H1 (cell line): ENCODE measurements around the gene FMN2. TPM values are rescaled to one million over a fixed set of nuclear protein-coding genes. Genes with fewer than 3 reads are reported as not detected.

Experiments
- CTCF ChIA-PET: fragments of 300-600 bp; sonication (Branson Sonifier 250); formaldehyde crosslinking; loops from one replicate; lab custom pipeline; 2021; ENCODE audit not compliant: partially characterized antibody; lab: Charles Lee
- POLR2A ChIA-PET: fragments of 300-600 bp; sonication (Branson Sonifier 250); formaldehyde crosslinking; loops from one replicate; lab custom pipeline; 2021; ENCODE audit warnings: inconsistent platforms; ENCODE audit not compliant: partially characterized antibody; lab: Charles Lee
- DNase-seq, 2 experiments: peaks; one replicate each; pipeline versions ENCODE4 v3.0.0 to v3.0.0-alpha.2; 2010 to 2022; ENCODE audit warnings: low spot score in 2 of 2, low read depth in 1 of 2, mixed read lengths in 1 of 2
- FAIRE-seq: peaks from 2 replicates; lab custom pipeline; 2011; peaks lifted over from hg19 to GRCh38; lab: Jason Lieb, UNC
- H2AFZ ChIP-seq: 2 replicates; pipeline ENCODE4 v1.8.1; 2012; ENCODE audit warnings: low read length, inconsistent platforms
- H2AK5ac ChIP-seq: 2 replicates; pipeline ENCODE4 v1.6.1; 2013; ENCODE audit warnings: low read depth, low read length
- H2BK120ac ChIP-seq: replicated peaks from 2 replicates; pipeline ENCODE3; 2013; ENCODE audit warnings: low read depth, low read length, inconsistent platforms
- H2BK12ac ChIP-seq: 2 replicates; pipeline ENCODE4 v1.6.1; 2013; ENCODE audit warnings: low read depth, low read length
- H2BK15ac ChIP-seq: 2 replicates; pipeline ENCODE4 v1.6.1; 2013; ENCODE audit warnings: low read length
- H2BK20ac ChIP-seq: 2 replicates; pipeline ENCODE4 v1.6.1; 2013; ENCODE audit warnings: low read length
- H2BK5ac ChIP-seq: 2 replicates; pipeline ENCODE4 v1.6.1; 2013; ENCODE audit warnings: low read depth, low read length
- H3K14ac ChIP-seq: 2 replicates; pipeline ENCODE4 v1.6.1; 2013; ENCODE audit warnings: inconsistent platforms; ENCODE audit not compliant: insufficient read length
- H3K18ac ChIP-seq: 2 replicates; pipeline ENCODE4 v1.6.1; 2013; ENCODE audit warnings: low read length; ENCODE audit errors: extremely low read depth
- H3K23ac ChIP-seq: 2 replicates; pipeline ENCODE4 v1.6.1; 2013; ENCODE audit warnings: inconsistent platforms; ENCODE audit not compliant: insufficient read length
- H3K23me2 ChIP-seq: 2 replicates; pipeline ENCODE4 v1.6.1; 2013; ENCODE audit warnings: low read depth, low read length
- H3K27ac ChIP-seq: 2 replicates; pipeline ENCODE4 v1.6.1; 2011; ENCODE audit warnings: low read depth, low read length, inconsistent platforms
- H3K27me3 ChIP-seq, 4 experiments: replicated peaks in 1 of 4; 1 replicate in 1 of 4; 2 replicates in 3 of 4; pipeline versions ENCODE4 v1.6.1 to v1.8.1; 2011 to 2013; ENCODE audit warnings: low read length in 3 of 4, mild to moderate bottlenecking in 3 of 4, inconsistent platforms in 2 of 4, mixed read lengths in 2 of 4, moderate library complexity in 1 of 4; ENCODE audit not compliant: control insufficient read depth in 3 of 4, insufficient read depth in 3 of 4; ENCODE audit errors: extremely low read depth in 1 of 4
- H3K36me3 ChIP-seq, 4 experiments: 2 replicates each; pipeline versions ENCODE4 v1.6.1 to v1.8.1; 2011 to 2013; ENCODE audit warnings: mild to moderate bottlenecking in 4 of 4, low read length in 3 of 4, moderate library complexity in 2 of 4, control low read depth in 1 of 4, inconsistent platforms in 1 of 4; ENCODE audit not compliant: insufficient read depth in 4 of 4, control insufficient read depth in 2 of 4
- H3K4ac ChIP-seq: replicated peaks from 2 replicates; pipeline ENCODE3; 2013; ENCODE audit warnings: low read length, low read depth, mixed read lengths, inconsistent platforms; ENCODE audit not compliant: insufficient read length
- H3K4me1 ChIP-seq, 4 experiments: replicated peaks in 1 of 4; 1 replicate in 1 of 4; 2 replicates in 3 of 4; pipeline versions ENCODE4 v1.6.1 to v1.8.1; 2011 to 2013; ENCODE audit warnings: low read length in 3 of 4, inconsistent platforms in 2 of 4, mixed read lengths in 1 of 4; ENCODE audit not compliant: insufficient read depth in 4 of 4, control insufficient read depth in 3 of 4
- H3K4me2 ChIP-seq, 2 experiments: 2 replicates each; pipeline versions ENCODE4 v1.6.1 to v1.8.1; 2011 to 2013; ENCODE audit warnings: low read depth in 2 of 2, low read length in 2 of 2, control low read depth in 1 of 2, inconsistent platforms in 1 of 2, mild to moderate bottlenecking in 1 of 2; ENCODE audit not compliant: insufficient read depth in 1 of 2
- H3K4me3 ChIP-seq, 4 experiments: fragments of 200-600, 300-600 bp in 1 of 4; sonication (generic), shearing (Covaris generic), sonication (Bioruptor Twin) in 1 of 4; 2 replicates each; pipeline versions ENCODE4 v1.5.1 to v1.8.1; 2011 to 2016; ENCODE audit warnings: low read length in 4 of 4, low read depth in 3 of 4, control low read depth in 2 of 4, inconsistent platforms in 2 of 4, mild to moderate bottlenecking in 2 of 4, mixed read lengths in 1 of 4, moderate library complexity in 1 of 4; ENCODE audit not compliant: insufficient read depth in 2 of 4; ENCODE audit errors: extremely low read depth in 1 of 4
- H3K56ac ChIP-seq: replicated peaks from 2 replicates; pipeline ENCODE3; 2013; ENCODE audit warnings: low read depth, mild to moderate bottlenecking, mixed read lengths, low read length, inconsistent platforms; ENCODE audit not compliant: insufficient read length
- H3K79me1 ChIP-seq: 2 replicates; pipeline ENCODE4 v1.6.1; 2013; ENCODE audit warnings: low read depth, low read length, control low read depth
- H3K79me2 ChIP-seq, 2 experiments: 2 replicates each; pipeline versions ENCODE4 v1.6.1 to v1.8.1; 2012 to 2013; ENCODE audit warnings: low read length in 2 of 2, mild to moderate bottlenecking in 2 of 2, inconsistent platforms in 1 of 2; ENCODE audit not compliant: insufficient read depth in 2 of 2, control insufficient read depth in 1 of 2
- H3K9ac ChIP-seq, 4 experiments: replicated peaks in 1 of 4; 1 replicate in 1 of 4; 2 replicates in 3 of 4; pipeline versions ENCODE4 v1.6.1 to v1.8.1; 2011 to 2013; ENCODE audit warnings: low read depth in 3 of 4, low read length in 3 of 4, control low read depth in 2 of 4, mild to moderate bottlenecking in 2 of 4, moderate library complexity in 2 of 4, inconsistent platforms in 1 of 4; ENCODE audit errors: extremely low read depth in 1 of 4
- H3K9me3 ChIP-seq, 2 experiments: 2 replicates each; pipeline versions ENCODE4 v1.6.1 to v1.8.1; 2012 to 2013; ENCODE audit warnings: mild to moderate bottlenecking in 2 of 2, moderate library complexity in 2 of 2, control low read depth in 1 of 2, inconsistent platforms in 1 of 2, low read depth in 1 of 2, low read length in 1 of 2, mixed read lengths in 1 of 2; ENCODE audit not compliant: insufficient read depth in 2 of 2
- H4K20me1 ChIP-seq, 2 experiments: replicated peaks in 1 of 2; 2 replicates each; pipeline versions ENCODE3 to v1.8.1; 2011 to 2013; ENCODE audit warnings: inconsistent platforms in 2 of 2, low read length in 2 of 2, mild to moderate bottlenecking in 1 of 2; ENCODE audit not compliant: insufficient read depth in 2 of 2, control insufficient read depth in 1 of 2
- H4K5ac ChIP-seq: 2 replicates; pipeline ENCODE4 v1.6.1; 2013; ENCODE audit warnings: low read length, low read depth, mixed read lengths, inconsistent platforms; ENCODE audit not compliant: insufficient read length
- H4K8ac ChIP-seq: 2 replicates; pipeline ENCODE4 v1.8.0; 2013; ENCODE audit warnings: mild to moderate bottlenecking, moderate library complexity, low read length, inconsistent platforms; ENCODE audit not compliant: insufficient read depth; ENCODE audit errors: extremely low read depth
- H4K91ac ChIP-seq: replicated peaks from 2 replicates; pipeline ENCODE3; 2013; ENCODE audit warnings: low read length, mixed read lengths, inconsistent platforms; ENCODE audit not compliant: insufficient read length
- POLR2A ChIP-seq, 2 experiments: IDR thresholded peaks; 1 replicate in 1 of 2; 2 replicates in 1 of 2; pipeline ENCODE4 v1.6.1; 2011; ENCODE audit warnings: low read depth in 2 of 2, low read length in 2 of 2, mild to moderate bottlenecking in 2 of 2; ENCODE audit errors: control extremely low read depth in 1 of 2
- RFX5 ChIP-seq: IDR thresholded peaks from 2 replicates; pipeline ENCODE4 v1.6.1; 2011; ENCODE audit warnings: low read depth, low read length, improper control_type of control experiment, borderline replicate concordance
- WGBS, 2 experiments: shearing (Covaris generic) in 1 of 2; methylation state at CpG; one replicate each; pipeline versions ENCODE4 v1.1.6 to v1.1.7; 2013 to 2015; ENCODE audit warnings: low lambda C conversion rate in 2 of 2, mixed read lengths in 2 of 2, inconsistent platforms in 1 of 2, low coverage in 1 of 2, missing lambda C conversion rate in 1 of 2; ENCODE audit not compliant: insufficient replicate concordance in 2 of 2, insufficient coverage in 1 of 2, insufficient read length in 1 of 2; ENCODE audit errors: extremely low coverage in 1 of 2, missing lambda C conversion rate in 1 of 2; 5-methylcytosine and 5-hydroxymethylcytosine counted together
- polyA plus RNA-seq, 7 experiments: library from polyadenylated mRNA; depleted of rRNA in 3 of 7; stranded (reverse) in 5 of 7; unstranded in 2 of 7; fragments of >200 nt in 5 of 7; fragments of 200-250 nt in 2 of 7; gene quantifications; 1 replicate in 5 of 7; 2 replicates in 1 of 7; 4 replicates in 1 of 7; pipeline versions ENCODE4 v1.2.1 to v1.2.3, GENCODE V29; 2011 to 2013; ENCODE audit warnings: missing spikeins in 2 of 7, mixed read lengths in 2 of 7
- total RNA-seq: library from RNA; stranded (reverse); fragmentation: NEBNext Ultra II Directional; extraction: Animal tissue kit (Norgen Biotek cat#: 25700); gene quantifications from 2 replicates; pipeline ENCODE4 v1.2.1, GENCODE V29; 2021
- TF ChIP-seq, protein P1 (sequence below): IDR thresholded peaks from 2 replicates; pipeline ENCODE4 v1.6.1; 2011; ENCODE audit warnings: low read length, improper control_type of control experiment

The FMN2 gene
- total and polyA plus RNA-seq, 2 of the 8 experiments (the other 6 are each of a cell fraction or from before 2014, with no cell fraction given) = 0.83 to 2.0 TPM

DNA sequence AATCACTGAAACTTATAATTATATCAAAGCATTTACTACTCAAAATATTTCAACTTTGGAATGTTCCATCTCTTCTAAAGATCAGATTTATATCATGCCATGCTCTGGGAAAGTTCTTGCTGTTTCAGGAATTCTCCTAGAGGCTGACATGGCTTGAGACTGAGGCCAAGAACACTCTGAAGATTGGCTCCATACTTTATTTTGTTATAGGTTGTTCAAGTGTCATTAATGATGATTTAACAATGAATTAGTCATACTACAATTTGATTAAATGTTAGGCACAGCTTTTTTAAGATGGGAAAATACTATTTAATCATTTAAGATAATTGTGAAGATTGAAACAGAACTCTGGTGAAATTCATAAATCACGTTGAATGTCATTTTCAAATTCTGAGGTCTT, 264.9 kb downstream of the FMN2 start:
- no peak for DNase-seq
- H2BK5ac ChIP-seq = no peak overlapping the region
- TF ChIP-seq POLR2A (IDR thresholded peaks at IDR 0.05; ENCODE audit: control extremely low read depth in 1 of 2, low read depth in 2 of 2, low read length in 2 of 2) (no peak), RFX5 (no peak)
- TF ChIP-seq, protein P1, sequence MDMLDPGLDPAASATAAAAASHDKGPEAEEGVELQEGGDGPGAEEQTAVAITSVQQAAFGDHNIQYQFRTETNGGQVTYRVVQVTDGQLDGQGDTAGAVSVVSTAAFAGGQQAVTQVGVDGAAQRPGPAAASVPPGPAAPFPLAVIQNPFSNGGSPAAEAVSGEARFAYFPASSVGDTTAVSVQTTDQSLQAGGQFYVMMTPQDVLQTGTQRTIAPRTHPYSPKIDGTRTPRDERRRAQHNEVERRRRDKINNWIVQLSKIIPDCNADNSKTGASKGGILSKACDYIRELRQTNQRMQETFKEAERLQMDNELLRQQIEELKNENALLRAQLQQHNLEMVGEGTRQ = no peak
- TF ChIP-seq, all 59 proteins: peak for 0
- Histone ChIP-seq H3K79me2 (no peaks in the 10 kb centered on the region), H3K18ac (no peak overlapping the region), H3K4me2 (no peak overlapping the region), H3K79me1 (no peaks in the 10 kb centered on the region), H3K4me1 (no peaks in the 10 kb centered on the region), H3K36me3 (no peaks in the 10 kb centered on the region), H2BK120ac (no peak overlapping the region), H3K23me2 (no peaks in the 10 kb centered on the region), H3K56ac (no peak overlapping the region), H3K9ac (no peak overlapping the region), H3K23ac (no peak overlapping the region), H2AK5ac (no peak overlapping the region), H3K27me3 (no peaks in the 10 kb centered on the region), H3K9me3 (no peaks in the 10 kb centered on the region), H2AFZ (no peak overlapping the region), H4K8ac (no peak overlapping the region), H2BK20ac (no peak overlapping the region), H3K4ac (no peak overlapping the region), H3K27ac (no peak overlapping the region), H2BK15ac (no peak overlapping the region), H4K91ac (no peak overlapping the region), H3K14ac (no peak overlapping the region), H4K5ac (no peak overlapping the region), H3K4me3 (no peak overlapping the region), H4K20me1 (no peaks in the 10 kb centered on the region), H2BK12ac (no peak overlapping the region)
- ChIA-PET CTCF (no interaction called here), POLR2A (no interaction called here)
- 87% methylated on average over 1 of the region's 1 CpG; no CpG with 5 or more reads in 1 of the 2 experiments for WGBS, 2 experiments
- no peak for FAIRE-seq
